Glutamatergic neuron (in vitro differentiated cells): ENCODE results near the gene HM13. TPM values are rescaled to one million over a fixed set of nuclear protein-coding genes. Genes with fewer than 3 reads are reported as not detected.
"Not testable (repeated sequence)": the region's sequence is repeated elsewhere in the genome, so short reads cannot be mapped to it uniquely, and the experiment has no call there.

ENCODE experiments used
- DNase-seq: peaks from one replicate; pipeline ENCODE4 v3.0.0; 2022
- H3K27ac Mint-ChIP-seq: one replicate; pipeline ENCODE4 v1.8.0; 2020; ENCODE audit warnings: mild to moderate bottlenecking, mixed read lengths, inconsistent platforms; ENCODE audit not compliant: unreplicated experiment
- H3K27me3 Mint-ChIP-seq: one replicate; pipeline ENCODE4 v1.8.0; 2020; ENCODE audit warnings: mild to moderate bottlenecking, moderate library complexity, mixed read lengths, inconsistent platforms; ENCODE audit not compliant: unreplicated experiment
- H3K36me3 Mint-ChIP-seq: one replicate; pipeline ENCODE4 v1.8.0; 2020; ENCODE audit warnings: mild to moderate bottlenecking, mixed read lengths, inconsistent platforms; ENCODE audit not compliant: unreplicated experiment
- H3K4me1 Mint-ChIP-seq: one replicate; pipeline ENCODE4 v1.8.0; 2020; ENCODE audit warnings: mild to moderate bottlenecking, low read depth, mixed read lengths, inconsistent platforms; ENCODE audit not compliant: unreplicated experiment
- H3K4me3 Mint-ChIP-seq: one replicate; pipeline ENCODE4 v1.8.0; 2020; ENCODE audit warnings: mild to moderate bottlenecking, mixed read lengths, inconsistent platforms; ENCODE audit not compliant: unreplicated experiment
- H3K9me3 Mint-ChIP-seq: one replicate; pipeline ENCODE4 v1.8.0; 2020; ENCODE audit warnings: mild to moderate bottlenecking, moderate library complexity, mixed read lengths, inconsistent platforms; ENCODE audit not compliant: unreplicated experiment
- CTCF ChIP-seq: fragments of 200-600 bp; sonication (generic); IDR thresholded peaks from one replicate; pipeline ENCODE4 v1.5.0; 2021; ENCODE audit not compliant: partially characterized antibody, unreplicated experiment
- total RNA-seq: library from RNA; stranded (reverse); fragmentation: NEBNext Ultra II Directional; extraction: Animal tissue kit (Norgen Biotek cat#: 25700); gene quantifications from one replicate; pipeline ENCODE4 v1.2.1, GENCODE V29; 2021; ENCODE audit not compliant: unreplicated experiment

HM13 gene
- total RNA-seq, 1 donor from 2014 or later = 320 TPM

- H3K27me3 Mint-ChIP-seq = peaks cover 25% of the 10 kb centered on the region
- peak; percentile 99 for DNase-seq
- TF ChIP-seq CTCF = peak; percentile 28
- H3K4me1 Mint-ChIP-seq = peaks cover 41% of the 10 kb centered on the region
- peaks cover 22% of the 10 kb centered on the region for H3K9me3 Mint-ChIP-seq
- H3K4me3 Mint-ChIP-seq = peak overlapping the region; percentile 91
- H3K27ac Mint-ChIP-seq = peak overlapping the region; percentile 95
- peaks cover 4% of the 10 kb centered on the region for H3K36me3 Mint-ChIP-seq
Measured at GRCh38 chr20:31572701-31573554, 58.7 kb downstream of the HM13 start.

GRCh38 chr20:31573555-31574321 is 59.5 kb downstream of the HM13 start:
- Mint-ChIP-seq H3K27ac (peak overlapping the region; percentile 62), H3K36me3 (peaks cover 4% of the 10 kb centered on the region), H3K4me3 (peak overlapping the region; percentile 87), H3K4me1 (peaks cover 34% of the 10 kb centered on the region), H3K27me3 (peaks cover 22% of the 10 kb centered on the region), H3K9me3 (peaks cover 21% of the 10 kb centered on the region)
- no peak for DNase-seq
- no peak for TF ChIP-seq CTCF

DNA sequence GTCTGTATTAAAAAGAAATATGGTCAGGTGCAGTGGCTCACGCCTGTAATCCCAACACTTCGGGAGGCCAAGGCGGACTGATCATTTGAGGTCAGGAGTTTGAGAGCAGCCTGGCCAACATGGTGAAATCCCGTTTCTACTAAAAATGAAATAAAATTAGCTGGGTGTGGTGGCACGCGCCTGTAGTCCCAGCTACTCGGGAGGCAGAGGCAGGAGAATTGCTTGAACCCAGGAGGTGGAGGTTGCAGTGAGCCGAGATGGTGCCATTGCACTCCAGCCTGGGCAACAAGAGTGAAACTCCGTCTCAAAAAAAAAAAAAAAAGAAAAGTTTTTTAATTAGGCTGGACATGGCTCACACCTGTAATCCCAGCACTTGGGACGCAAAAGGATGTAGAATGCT is 60.7 kb downstream of the HM13 start:
- Mint-ChIP-seq H3K9me3 (peaks cover 21% of the 10 kb centered on the region), H3K27me3 (peaks cover 24% of the 10 kb centered on the region), H3K4me1 (peaks cover 24% of the 10 kb centered on the region)
- H3K4me3 Mint-ChIP-seq, DNase-seq, H3K36me3 Mint-ChIP-seq, H3K27ac Mint-ChIP-seq: not testable (repeated sequence)

DNA sequence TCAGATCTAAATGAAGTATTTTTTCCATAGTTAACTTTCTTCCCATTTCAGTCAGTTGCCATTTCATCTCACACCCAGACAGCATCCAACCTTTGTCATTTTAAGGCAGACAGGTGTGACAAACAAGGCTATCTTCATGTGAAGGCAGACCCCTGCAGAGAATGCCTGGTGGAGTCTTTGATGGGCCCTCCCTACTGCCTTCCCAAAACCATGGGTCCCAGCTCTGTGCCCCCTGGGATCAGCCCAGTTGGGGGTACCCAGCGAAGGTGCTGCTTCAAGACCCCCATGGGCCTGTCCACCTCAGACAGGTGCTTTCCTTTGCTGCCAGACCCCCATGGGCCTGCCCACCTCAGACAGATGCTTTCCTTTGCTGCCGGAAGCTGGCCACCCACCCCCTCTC is 62.5 kb downstream of the HM13 start:
- Mint-ChIP-seq H3K9me3 (peaks cover 18% of the 10 kb centered on the region), H3K27me3 (peaks cover 18% of the 10 kb centered on the region), H3K4me1 (peaks cover 26% of the 10 kb centered on the region), H3K36me3 (peaks cover 4% of the 10 kb centered on the region), H3K27ac (no peak overlapping the region), H3K4me3 (no peak overlapping the region)
- TF ChIP-seq CTCF = no peak
- no peak for DNase-seq

GRCh38 chr20:31577194-31577593 is 63.0 kb downstream of the HM13 start:
- Mint-ChIP-seq H3K27ac (no peak overlapping the region), H3K36me3 (peaks cover 4% of the 10 kb centered on the region), H3K4me3 (no peak overlapping the region), H3K27me3 (peaks cover 15% of the 10 kb centered on the region), H3K4me1 (peaks cover 24% of the 10 kb centered on the region), H3K9me3 (peaks cover 14% of the 10 kb centered on the region)
- DNase-seq = no peak
- no peak for TF ChIP-seq CTCF
